Left ventricle myocardium inferior (tissue), 1 donor: ENCODE results near the gene SARS1. TPM values are rescaled to one million over a fixed set of nuclear protein-coding genes. Genes with fewer than 3 reads are reported as not detected.

Experiments
- DNase-seq: peaks from one replicate; pipeline ENCODE4 v3.0.0-alpha.2; 2020
- H3K27ac ChIP-seq: fragments of 200-600 bp; replicated peaks from 2 replicates; pipeline ENCODE4 v1.8.0; 2021
- H3K27me3 ChIP-seq: fragments of 200-600 bp; 2 replicates; pipeline ENCODE4 v1.8.0; 2021; ENCODE audit warnings: low read depth
- H3K36me3 ChIP-seq: fragments of 200-600 bp; 2 replicates; pipeline ENCODE4 v1.8.0; 2021
- H3K4me1 ChIP-seq: fragments of 200-600 bp; 2 replicates; pipeline ENCODE4 v1.8.0; 2021
- H3K4me3 ChIP-seq: fragments of 200-600 bp; 2 replicates; pipeline ENCODE4 v1.8.0; 2021; ENCODE audit warnings: mild to moderate bottlenecking, moderate library complexity
- H3K9me3 ChIP-seq: fragments of 200-600 bp; replicated peaks from 2 replicates; pipeline ENCODE4 v1.8.0; 2021
- intact Hi-C: fragments of 100-400 bp; cut with micrococcal nuclease; formaldehyde crosslinking; loops from one replicate; pipeline ENCODE4 v1.11.0; 2022
- total RNA-seq: library from RNA; stranded (reverse); fragmentation: NEBNext Ultra II Directional; extraction: Animal tissue kit (Norgen Biotek cat#: 25700); gene quantifications from one replicate; pipeline ENCODE4 v1.2.1, GENCODE V29; 2021
- TF ChIP-seq, protein P1 (sequence below): fragments of 200-600 bp; IDR thresholded peaks from 2 replicates; pipeline ENCODE4 v1.8.0; 2021; ENCODE audit warnings: antibody characterized with exemption, mild to moderate bottlenecking, borderline replicate concordance
- donor health status: DM: no; HTN: yes; CAD: no; lungs with severe emphysema.

SARS1 gene
- total RNA-seq, 1 donor from 2014 or later, result 92.0 TPM

DNA sequence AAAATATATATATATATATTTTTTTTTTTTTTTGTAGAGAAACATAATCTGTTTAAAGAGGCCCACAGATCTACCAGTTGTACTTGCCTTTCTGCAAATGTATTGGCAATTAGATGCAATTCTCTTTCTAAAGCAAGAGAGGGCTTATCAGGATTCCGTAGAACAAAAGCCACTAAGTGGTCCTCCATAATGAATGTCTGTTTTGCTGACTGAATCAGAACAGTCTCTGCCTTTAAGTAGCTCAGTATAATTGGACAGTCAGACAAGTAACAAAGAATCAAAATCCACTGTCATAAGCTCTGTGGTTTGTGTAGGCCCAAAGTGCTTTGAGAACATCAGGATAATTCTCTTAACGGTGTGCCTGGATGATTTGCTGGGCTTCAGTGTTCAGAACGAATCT lies 17.3 kb downstream of the SARS1 start:
- no peaks in the 10 kb centered on the region for H3K4me1 ChIP-seq
- peaks cover 85% of the 10 kb centered on the region for H3K36me3 ChIP-seq
- no peak for DNase-seq
- intact Hi-C loops, result no loop called here
- no peaks in the 10 kb centered on the region for H3K27me3 ChIP-seq
- H3K4me3 ChIP-seq, result no peak overlapping the region
- TF ChIP-seq, protein P1, sequence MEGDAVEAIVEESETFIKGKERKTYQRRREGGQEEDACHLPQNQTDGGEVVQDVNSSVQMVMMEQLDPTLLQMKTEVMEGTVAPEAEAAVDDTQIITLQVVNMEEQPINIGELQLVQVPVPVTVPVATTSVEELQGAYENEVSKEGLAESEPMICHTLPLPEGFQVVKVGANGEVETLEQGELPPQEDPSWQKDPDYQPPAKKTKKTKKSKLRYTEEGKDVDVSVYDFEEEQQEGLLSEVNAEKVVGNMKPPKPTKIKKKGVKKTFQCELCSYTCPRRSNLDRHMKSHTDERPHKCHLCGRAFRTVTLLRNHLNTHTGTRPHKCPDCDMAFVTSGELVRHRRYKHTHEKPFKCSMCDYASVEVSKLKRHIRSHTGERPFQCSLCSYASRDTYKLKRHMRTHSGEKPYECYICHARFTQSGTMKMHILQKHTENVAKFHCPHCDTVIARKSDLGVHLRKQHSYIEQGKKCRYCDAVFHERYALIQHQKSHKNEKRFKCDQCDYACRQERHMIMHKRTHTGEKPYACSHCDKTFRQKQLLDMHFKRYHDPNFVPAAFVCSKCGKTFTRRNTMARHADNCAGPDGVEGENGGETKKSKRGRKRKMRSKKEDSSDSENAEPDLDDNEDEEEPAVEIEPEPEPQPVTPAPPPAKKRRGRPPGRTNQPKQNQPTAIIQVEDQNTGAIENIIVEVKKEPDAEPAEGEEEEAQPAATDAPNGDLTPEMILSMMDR, result no peak
- H3K9me3 ChIP-seq, result no peaks in the 10 kb centered on the region
- H3K27ac ChIP-seq, result no peak overlapping the region

DNA sequence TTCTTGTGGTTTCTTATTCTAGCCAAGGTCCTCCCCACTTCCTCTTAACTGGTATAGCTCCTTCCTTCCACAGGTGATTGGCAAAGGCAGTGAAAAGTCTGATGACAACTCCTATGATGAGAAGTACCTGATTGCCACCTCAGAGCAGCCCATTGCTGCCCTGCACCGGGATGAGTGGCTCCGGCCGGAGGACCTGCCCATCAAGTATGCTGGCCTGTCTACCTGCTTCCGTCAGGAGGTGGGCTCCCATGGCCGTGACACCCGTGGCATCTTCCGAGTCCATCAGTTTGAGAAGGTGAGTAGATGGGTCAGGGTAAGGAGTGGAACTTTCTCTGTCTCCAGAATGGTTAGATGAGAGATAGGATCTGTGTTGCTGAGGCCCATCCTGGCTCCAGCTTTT lies 21.4 kb downstream of the SARS1 start:
- DNase-seq, result no peak
- Histone ChIP-seq H3K9me3 (no peaks in the 10 kb centered on the region), H3K36me3 (peaks cover 91% of the 10 kb centered on the region), H3K27ac (no peak overlapping the region), H3K4me1 (peaks cover under 1% of the 10 kb centered on the region), H3K4me3 (no peak overlapping the region), H3K27me3 (no peaks in the 10 kb centered on the region)
- TF ChIP-seq, protein P1, result no peak
- intact Hi-C loops, result no loop called here

DNA sequence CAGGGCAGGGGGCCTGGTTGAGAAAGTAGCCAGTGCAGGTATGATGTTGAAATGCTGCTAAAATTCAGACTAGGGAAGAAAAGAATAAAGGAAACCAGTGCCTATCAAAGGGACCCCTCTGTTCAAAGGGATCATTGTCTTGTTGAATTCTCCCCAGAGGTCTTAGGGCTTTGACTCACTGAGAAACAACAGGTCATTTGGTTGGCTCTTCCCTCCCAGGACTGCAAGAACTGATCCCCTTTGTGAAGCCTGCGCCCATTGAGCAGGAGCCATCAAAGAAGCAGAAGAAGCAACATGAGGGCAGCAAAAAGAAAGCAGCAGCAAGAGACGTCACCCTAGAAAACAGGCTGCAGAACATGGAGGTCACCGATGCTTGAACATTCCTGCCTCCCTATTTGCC lies 23.8 kb downstream of the SARS1 start:
- H3K9me3 ChIP-seq, result no peaks in the 10 kb centered on the region
- intact Hi-C loops, result no loop called here
- TF ChIP-seq, protein P1, result no peak
- H3K4me3 ChIP-seq, result no peak overlapping the region
- no peak overlapping the region for H3K27ac ChIP-seq
- DNase-seq, result no peak
- no peaks in the 10 kb centered on the region for H3K27me3 ChIP-seq
- H3K4me1 ChIP-seq, result peaks cover 25% of the 10 kb centered on the region
- H3K36me3 ChIP-seq, result peaks cover 67% of the 10 kb centered on the region

DNA sequence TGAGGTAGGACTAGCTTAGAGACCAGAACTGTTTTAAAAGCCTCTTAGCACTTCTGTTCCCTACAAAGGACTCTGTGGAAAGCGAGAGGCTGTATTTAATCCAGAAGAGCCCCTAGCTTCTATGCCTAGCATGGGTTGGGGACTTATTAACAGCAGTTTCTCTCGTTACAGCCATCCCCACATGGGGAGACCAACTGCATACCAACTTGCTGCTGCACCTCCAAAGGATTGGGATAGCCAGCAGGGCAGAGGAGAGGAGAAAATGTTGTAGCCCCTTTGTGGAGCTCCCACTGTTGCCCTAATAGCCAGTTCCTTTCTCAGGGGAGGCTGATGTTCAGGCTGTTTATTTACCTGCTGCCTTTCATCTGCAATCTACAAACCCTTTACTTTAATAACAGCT lies 24.7 kb downstream of the SARS1 start:
- no peaks in the 10 kb centered on the region for H3K27me3 ChIP-seq
- no peak for DNase-seq
- H3K27ac ChIP-seq, result no peak overlapping the region
- no peak overlapping the region for H3K4me3 ChIP-seq
- H3K4me1 ChIP-seq, result peaks cover 27% of the 10 kb centered on the region
- H3K36me3 ChIP-seq, result peaks cover 58% of the 10 kb centered on the region
- TF ChIP-seq, protein P1, result no peak
- H3K9me3 ChIP-seq, result no peaks in the 10 kb centered on the region
- intact Hi-C loops, result no loop called here

DNA sequence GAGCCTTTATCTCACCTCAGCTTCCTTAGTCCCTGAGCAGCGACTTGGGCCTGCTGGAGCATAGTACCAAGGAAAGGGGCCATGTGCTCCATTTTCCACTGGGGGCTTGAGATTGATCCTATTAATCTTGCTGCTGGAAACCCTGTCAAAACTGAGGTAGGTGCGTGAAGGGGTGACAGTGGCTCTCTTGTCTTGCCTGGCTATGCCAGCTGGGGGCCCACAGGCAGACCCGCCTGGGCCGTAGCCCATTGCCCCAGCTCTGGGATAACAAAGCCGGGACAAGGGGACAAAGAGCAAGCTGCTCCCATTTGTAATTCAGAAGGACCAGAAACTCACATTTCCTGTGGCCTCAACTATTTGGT lies 25.3 kb downstream of the SARS1 start:
- H3K27ac ChIP-seq, result no peak overlapping the region
- H3K9me3 ChIP-seq, result no peaks in the 10 kb centered on the region
- no peak overlapping the region for H3K4me3 ChIP-seq
- TF ChIP-seq, protein P1, result no peak
- no peak for DNase-seq
- intact Hi-C loops, result no loop called here
- no peaks in the 10 kb centered on the region for H3K27me3 ChIP-seq
- peaks cover 52% of the 10 kb centered on the region for H3K36me3 ChIP-seq
- H3K4me1 ChIP-seq, result peaks cover 27% of the 10 kb centered on the region
